ENCODE results near the gene PLA2G4A.

- TF ChIP-seq POLR2AphosphoS5 (IDR thresholded peaks at IDR 0.05; ENCODE audit: borderline replicate concordance, low read depth, low read length) (no peak), EZH2 (IDR thresholded peaks at IDR 0.05) (no peak)
Observed at GRCh38 chr1:186899577-186899976, 70.8 kb downstream of the PLA2G4A start.

Measured in SK-N-MC (cell line).